Measurements from ENCODE around the gene NRIP1.
A peak's percentile ranks its signal among the peaks of the same experiment; 100 is the strongest.

NRIP1 gene

DNA sequence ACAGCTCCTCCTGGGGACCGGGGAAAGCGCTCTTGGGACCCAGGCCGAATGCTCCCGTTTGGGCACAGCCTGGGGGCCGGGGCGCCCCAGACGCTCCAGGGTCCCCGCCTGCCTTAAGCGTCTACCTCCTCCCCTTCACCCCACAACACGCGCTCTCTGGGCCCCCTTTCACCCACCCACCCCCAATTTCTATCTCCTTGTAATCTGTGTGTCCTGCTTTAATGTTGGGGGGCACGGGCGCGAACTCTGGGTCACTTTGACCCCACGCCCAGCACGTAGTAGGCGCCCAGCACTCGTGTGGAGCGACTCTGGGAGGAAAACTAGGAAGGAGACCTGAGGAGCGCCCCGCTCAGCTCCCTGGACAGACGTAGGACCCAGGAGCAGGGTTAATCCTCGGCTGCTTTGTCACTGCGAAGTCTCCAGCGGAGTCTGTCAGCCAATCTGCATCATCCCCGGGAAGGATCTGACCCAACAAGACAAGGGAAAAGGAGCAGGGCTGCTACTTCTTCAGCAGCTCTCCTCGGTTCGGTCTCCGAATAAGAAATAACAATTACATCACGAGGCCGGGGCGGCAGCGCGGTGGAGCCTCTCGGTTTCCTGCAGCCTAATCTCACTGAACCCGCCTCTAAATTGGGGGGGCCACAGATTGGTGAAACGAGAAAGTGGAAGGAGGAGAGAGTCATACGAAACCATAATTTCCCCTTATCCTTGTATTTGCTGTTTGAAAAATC lies 757 bp upstream of the NRIP1 start:
- peak; percentile 73 for DNase-seq

DNA sequence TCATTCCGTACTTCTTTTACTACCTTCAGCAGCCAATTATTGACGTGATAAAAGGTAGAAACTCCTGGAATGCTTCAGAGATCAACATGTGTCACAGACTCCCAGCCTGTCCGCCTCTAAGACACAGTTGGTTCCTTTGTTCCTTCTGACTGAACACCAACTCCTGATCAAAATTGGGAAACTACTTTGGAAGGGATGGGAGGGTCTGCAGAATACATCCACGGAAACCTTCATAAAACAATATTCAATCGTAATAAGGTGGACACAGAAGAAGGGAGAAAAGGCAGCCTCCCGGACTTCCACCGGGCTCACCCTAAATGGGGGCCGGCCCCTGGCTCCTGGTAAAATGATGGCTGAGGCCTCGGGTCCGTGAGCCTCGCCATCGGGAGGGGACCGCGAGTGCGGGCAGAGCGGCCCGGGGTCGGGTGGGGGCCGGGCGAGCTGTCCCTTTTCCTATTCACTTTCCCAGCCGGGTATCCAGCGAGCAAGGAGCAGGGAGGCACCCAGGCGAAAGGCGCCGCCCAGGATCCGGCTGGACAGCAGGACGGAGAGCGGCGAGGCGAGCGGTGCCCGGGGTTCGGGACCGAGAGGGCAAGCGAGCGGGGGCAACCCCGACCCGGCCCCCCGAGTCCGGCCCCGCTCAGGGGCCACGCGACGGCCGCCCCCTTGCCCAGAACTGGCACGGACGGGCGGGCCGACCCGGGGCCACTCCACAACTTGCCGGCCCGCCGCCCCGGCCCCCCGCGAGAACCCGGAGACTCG lies 805 bp downstream of the NRIP1 start:
- DNase-seq, result peak; percentile 67

DNA sequence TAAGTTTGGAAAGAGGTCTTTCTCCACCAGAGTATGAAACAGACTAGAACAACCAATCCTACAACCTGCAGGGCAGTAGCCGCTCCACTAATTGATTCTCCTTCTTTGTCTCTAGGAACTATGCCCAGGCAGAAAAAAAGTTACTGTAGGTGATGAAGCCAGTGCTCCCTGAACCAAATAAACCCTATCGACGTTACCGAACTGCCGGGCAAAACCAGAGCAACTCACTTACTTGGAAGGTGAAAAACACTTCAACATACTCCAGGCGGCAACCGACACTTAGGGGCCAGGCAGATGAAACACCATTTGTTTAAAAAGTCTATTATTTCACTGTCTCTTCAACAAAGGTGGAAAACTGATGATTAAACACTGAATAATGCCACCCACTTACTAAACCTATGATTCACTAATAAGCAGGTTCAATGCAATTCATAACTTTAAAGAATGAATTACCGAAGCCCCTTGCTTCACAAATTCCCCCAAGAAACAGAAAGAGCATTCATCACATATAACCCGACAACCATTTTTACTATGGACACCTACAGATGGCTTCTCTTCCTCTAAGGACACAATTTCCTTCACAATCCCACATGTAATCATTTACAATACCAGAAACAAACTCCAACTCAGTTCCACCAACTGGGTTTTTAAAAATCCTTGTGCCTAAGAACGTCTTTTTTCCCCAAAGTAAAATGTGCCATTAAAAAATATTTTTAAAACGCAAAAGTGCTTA lies 1.6 kb downstream of the NRIP1 start:
- peak; percentile 59 for DNase-seq

DNA sequence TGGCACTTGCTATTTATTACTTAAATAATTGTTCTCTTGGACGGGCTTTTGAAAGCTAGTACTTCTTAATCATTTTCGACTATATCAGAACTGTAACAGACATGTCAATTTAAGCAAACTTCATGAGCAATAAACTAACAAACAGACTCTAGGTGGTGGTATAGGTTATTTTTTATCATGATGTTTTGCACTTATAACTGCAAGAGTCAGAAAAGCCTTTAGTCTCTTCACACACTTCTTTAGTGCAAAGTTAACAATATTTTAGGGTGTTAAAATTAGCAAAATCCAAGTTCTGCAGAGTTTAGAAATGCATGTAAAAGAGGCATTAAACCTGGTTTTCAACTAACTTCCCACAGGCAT lies 2.2 kb downstream of the NRIP1 start:
- DNase-seq, result peak; percentile 78

DNA sequence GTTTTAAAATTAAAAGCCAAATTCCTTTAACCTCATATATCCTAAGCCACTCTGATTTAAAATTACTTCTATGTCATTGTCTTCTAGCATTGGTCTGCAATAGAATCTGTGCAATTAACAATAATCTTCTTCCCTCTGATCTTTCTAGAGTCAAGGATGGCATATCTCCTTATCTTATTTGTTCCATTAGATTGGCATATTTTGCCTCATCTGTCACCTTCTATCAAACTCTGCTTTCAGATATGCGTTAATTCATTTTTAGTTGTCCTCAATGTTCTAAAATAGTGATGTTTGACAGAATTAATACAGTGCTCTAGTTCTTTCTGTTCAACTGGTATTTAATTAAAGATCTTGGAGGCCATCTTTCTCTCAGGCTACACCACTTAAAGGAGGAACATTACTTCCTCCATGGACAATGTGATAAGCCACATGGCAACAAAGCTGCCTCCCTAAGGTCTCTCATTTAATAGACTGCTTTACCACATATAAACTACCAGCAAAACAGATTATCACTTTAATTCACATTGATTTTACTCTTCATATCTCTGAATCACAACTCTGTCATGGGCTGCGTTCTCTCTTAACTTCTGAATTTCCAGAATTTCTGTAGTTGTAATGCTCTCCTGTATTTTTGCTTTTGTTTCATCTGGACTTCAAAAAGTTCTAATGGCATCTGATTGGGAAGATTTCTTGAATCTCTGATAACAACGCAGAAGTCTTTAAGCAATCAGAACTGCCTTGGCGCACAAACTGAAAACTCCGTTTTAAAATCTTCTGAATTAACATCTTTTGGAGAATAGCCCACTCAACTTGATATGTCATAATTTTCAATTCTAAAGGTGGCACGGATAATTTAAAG lies 2.8 kb downstream of the NRIP1 start:
- peak; percentile 48 for DNase-seq

DNA sequence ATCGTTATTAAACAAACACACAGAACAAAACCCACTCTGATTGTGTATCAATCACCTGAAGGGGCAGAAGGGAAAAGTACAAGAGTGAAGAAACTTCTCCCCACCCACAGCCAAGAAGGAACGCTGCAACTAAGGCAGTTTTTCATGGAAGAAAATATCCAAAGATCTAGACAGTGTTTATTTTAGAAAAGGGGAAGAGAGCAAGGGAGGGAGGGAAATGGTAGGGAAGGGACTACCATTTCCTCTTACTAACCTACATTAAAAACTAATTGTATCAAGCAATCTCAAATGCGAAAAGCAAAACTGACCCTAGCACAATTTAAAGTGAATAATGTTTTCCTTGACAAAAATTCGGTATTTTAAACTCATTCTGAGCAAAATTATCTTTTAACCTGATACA lies 3.5 kb downstream of the NRIP1 start:
- peak; percentile 33 for DNase-seq

DNA sequence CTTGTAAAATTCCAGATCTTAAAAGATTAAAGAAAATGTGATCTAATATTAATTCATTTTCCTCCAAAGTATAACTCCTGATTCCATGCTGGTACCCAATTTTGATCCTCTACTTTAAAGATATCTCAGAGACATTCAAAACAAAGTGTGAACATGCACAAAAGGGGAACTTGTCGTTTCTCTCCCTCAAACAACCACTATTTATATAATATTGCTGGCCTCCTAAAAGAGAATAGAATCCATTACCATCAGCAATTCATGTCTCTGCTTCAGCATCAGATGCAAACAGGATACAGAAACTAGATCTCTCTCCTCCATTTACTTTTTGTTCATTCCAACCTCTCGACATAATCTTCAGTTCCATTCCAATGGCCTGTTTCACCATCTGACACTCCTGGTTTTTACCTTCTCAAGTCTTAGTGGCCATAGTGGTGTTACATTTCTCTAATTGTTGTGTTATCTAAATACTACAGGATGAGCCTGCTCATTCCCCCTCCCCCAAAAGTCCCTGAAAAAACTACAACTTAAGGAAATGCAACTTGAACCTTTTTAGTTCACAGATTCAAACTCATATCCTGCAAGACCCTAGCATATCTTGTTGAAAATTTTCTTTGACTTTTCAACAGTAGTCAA lies 4.1 kb downstream of the NRIP1 start:
- peak; percentile 66 for DNase-seq

DNA sequence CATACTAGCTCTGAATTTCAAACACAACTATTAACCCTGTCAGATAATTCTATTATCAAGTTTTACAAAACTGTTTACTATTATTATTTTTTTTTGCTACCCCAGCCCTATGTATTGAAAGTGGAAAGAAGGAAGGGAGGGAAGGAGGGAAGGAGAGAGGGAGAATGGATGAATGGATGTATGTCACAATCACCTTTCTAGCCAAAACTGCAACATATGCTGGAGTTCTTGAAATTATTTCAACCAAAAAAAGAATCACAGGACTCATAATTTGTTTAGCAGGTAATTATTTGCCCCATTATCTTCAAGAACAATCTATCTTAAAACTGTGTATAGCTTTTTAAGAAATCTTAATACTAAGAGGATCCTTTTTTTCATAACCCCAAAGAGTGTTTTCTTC lies 5.4 kb downstream of the NRIP1 start:
- no peak for DNase-seq

DNA sequence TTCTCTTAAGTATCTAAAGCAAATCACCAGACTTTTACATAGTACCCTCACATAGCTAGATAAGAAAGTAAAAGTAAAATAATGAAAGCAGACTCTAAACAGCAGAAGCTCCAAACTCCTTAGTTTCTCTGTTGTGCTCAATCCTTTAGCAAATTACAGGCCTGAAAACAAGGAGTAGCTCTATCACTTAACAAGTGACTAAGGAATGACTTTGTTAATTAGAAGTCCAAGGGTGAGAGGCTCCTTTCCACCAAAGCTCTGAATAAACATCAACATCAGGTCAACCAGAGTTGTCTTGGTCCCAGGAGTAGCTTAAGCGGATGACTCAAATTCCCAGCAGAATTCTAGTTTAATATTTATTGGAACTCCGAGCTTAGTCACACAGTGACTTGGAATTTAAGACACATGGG lies 5.9 kb downstream of the NRIP1 start:
- DNase-seq, result peak; percentile 67

DNA sequence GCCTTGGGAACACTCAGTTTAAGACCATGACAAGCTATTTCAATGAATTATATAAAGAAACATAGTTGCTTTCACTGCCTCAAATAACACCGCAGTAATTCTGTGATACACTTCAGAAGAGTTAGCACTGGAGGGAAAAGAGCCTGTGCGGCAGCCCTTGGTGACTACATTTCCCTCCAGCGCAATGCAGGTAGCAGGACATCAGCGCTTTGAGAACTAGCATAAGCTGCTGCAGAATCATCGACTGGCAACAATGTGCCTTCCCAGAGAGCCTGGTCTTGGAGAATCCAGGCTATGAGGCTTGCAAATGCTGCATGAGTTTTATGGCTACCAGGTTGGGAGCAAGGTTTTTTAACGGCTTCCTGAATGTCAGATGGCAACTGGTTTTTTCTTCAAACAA lies 7.5 kb downstream of the NRIP1 start:
- DNase-seq, result peak; percentile 68

DNA sequence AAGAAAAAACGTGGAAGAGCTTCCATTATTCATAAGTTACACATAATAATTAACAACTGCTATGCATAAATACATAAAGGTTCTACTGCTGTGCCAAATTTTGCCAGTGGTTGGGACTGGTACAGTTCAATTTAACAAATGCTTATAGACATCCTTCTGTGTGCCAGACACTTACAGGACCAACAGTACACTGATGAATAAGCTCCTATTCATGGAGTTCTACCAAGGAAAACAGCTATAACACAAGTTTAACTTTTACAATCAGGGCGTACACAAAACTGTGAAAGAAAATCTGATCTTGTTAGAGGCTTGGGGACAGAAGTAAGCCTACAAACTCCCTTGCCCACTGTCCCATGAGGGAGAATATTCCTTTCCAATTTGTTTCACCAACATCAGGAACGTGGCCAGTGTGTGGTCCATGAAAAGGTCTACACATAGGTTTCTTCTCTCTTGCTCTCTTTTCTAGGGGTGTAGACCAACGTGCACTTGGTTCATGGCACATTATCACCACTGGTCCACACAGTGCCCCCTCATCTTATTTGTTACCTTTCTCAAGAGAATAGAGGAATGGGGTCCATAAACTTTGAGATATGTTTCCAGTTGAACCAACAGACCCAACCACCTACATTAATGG lies 10.1 kb downstream of the NRIP1 start:
- no peak for DNase-seq

DNA sequence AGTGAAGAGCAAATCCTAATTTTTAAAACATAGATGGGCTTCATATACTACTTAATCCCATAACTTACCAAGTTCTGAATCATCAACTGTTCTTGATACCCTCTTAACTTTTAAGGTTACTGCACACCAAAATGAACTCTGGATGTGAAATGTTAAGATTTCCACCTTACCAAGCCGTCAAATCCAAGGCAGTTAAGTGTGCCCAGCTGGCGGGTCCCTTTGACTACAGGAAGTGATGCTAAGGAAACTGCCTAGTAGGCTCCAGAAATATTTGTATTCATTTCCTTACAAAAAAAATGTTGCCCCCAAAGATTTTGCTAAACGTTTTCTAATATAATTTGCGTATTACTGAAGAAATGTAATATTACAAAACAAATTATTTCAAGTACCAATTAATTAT lies 10.7 kb downstream of the NRIP1 start:
- DNase-seq, result no peak

DNA sequence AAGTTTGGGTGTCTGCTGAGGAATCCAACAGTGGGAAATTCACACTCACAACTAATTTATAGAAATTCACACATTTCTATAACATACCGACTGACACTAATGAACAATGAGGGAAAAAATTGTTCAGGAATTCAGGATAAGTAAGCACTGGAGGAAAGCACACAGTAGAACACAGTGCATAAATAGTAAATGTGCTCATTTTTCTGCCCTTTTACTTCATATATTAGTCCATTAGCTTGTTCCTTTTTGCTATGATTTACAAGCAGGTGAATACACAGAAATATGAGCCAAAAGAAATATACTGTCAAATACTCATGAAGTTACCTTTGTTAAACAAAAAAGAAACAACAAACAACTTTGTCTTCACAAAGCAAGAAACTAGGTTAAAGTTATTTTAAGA lies 11.3 kb downstream of the NRIP1 start:
- DNase-seq, result no peak

DNA sequence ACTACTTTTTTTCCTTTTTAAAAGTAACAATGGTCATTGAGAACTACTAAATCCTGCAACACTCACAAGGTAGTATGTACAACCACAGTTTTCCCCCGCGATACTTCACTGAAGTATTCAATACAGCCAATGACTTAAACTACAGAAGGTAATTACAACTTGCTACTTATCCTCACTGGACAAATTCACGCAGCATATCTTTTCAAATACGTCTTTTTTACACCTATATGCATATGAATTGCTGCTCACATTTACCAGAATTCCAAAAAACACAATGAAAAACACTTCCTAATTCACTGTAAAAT lies 12.4 kb downstream of the NRIP1 start:
- DNase-seq, result no peak

DNA sequence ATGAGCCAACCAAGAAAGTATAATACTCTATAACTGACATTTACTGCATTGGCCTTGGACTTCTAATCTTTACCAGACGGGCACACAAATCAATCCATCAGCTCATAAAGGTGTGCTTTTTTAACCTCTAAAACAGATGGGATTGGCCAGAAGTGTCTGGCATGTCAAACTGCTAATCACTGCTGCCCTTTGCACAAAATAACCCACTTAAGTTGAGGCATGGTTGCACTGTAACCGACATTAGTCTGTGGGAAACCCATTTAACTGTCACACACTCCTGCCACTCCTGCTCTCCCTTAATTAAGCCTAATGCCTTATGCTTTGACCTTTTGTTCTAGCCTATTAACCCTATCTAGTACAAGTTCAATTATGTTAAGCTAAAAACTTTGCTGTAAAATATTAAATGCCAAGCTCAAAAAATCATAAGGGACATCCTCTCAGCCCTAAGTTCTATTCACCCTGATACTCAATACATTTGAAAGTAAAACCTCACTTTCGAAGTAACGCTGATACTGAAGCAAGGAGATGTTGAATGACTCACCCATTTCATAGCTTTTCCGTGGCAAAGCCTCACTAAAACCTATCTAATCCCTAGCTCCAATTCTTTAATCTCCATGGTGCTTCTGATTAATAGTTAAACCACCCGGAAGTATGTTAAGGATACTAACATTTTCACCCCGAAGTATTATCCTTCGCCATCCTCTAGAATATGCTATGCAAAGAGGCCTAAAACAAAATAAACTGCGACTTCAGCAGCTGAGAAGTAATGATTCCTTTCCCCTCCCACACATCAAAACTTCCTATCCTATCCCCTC lies 12.9 kb downstream of the NRIP1 start:
- DNase-seq, result peak; percentile 65

DNA sequence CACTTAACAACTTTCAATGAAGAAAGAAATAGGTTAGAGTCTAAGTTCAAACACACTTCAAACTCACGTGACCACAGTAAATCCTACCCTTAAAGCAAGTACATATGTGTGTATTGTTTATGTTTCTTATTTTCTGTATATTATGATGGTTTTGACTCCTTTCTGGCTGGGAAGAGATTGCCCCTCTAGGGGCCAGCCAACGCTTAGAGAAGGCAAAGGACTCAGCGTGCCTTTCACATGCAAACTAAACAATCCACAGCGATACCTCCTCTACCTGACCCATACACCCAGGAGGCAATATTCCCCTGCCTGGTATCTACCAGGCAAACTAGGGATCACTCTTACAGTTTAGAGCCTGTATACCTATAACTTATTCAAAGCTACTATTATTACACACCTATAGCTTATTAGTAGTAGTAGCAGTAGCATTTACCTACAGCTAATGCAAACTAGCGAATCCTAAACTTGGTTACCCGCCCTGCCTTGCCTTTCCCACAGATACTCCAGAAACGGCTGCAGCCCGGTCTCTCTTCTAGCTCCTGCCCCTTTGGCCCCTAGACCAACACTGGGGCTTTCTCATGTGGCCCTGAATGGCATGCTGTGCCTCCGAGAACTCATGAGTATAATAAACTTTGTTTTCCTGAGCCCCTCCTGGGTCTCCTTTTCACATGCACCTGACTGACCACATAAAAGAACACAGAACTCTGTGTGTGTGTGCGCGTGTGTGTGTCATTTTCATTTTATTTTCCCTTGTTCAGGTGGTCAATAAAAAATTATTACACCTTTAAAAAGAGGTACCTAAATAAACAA lies 14.0 kb downstream of the NRIP1 start:
- DNase-seq, result no peak

DNA sequence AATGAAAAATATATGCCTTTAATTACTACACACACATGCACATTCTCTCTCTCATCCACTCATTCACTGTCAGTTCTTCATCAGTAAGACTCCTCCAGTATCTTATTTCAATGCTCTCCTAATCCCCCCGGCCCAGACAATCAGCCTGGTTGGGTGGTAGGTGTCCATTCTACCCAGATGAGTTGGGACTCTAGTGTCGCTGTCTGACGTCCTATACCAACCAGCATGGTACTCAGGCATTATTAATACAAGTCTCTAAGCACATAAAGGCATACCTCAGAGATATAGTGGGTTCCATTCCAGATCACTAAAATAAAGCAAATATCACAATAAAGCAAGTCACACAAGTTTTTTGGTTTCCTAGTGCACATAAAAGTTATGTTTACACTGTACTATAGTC lies 19.8 kb downstream of the NRIP1 start:
- no peak for DNase-seq

DNA sequence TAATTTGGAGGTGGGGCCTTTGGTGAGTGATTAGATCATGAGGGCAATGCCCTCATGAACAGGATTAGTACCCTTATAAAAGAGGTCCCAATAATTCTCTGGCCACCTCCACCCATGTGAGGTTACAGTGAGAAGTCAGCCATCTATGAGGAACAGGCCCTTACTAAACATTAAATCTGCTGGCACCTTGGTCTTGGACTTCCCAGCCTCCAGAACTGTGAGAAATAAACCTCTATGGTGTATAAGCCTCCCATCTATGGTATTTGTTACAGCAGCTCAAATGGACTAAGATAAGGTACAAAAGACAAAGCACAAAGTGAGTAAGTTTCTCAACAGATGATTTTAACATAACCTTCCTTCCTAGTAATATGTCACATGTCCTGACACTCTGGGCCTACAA lies 22.3 kb downstream of the NRIP1 start:
- no peak for DNase-seq

DNA sequence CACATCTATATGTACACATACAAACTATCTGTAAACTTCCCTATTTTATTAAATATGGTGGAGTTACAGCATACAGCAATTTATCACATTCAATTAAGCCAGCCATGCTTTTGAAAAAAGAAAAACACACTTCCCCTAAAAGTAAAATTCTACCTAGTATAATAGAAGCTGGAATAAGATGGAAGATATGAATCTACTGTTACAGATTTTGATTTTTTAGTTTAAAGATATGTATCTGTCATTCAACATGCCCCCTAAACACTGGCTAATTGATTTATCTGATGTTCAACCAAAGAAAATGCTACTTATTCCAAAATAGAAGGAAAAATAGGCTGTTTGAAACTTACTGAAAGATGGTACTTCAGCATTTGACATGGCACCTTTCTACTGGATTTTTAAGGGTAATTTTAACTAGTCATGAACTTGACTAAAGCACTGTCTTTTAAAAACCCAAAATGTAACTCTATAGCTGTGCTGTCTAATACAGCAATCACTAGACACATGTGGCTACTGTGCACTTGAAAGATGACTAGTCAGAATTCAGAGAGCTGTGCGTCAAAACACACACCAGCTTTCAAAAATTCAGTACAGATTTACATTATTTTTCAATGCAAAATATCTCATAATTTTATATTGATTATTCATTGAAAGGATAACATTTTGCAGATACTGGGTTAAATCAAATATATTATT lies 25.0 kb downstream of the NRIP1 start:
- no peak for DNase-seq

DNA sequence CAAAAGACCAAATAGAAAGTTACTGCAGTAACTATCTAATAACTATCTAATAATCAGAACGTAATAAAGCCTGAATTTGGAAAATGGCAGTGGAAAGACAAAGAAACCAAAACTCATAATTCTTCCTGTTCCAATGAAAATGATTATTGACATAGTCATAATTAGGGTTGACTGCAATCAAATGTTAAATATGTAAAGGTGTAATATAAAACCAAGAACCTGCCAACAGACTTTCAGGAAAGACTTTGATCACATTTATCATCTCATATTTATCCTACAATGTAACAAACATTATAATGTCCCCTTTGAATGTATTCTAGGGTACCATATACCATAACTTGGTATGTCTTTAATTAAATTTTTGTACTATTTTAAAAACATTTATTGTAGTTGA lies 26.9 kb downstream of the NRIP1 start:
- no peak for DNase-seq

All from OCI-M1 (cell line).